ENCODE data around the gene ENOSF1.

The ENOSF1 gene

GRCh38 chr18:671405-671804 is 41.0 kb downstream of the ENOSF1 start:
- TF ChIP-seq, protein P1, sequence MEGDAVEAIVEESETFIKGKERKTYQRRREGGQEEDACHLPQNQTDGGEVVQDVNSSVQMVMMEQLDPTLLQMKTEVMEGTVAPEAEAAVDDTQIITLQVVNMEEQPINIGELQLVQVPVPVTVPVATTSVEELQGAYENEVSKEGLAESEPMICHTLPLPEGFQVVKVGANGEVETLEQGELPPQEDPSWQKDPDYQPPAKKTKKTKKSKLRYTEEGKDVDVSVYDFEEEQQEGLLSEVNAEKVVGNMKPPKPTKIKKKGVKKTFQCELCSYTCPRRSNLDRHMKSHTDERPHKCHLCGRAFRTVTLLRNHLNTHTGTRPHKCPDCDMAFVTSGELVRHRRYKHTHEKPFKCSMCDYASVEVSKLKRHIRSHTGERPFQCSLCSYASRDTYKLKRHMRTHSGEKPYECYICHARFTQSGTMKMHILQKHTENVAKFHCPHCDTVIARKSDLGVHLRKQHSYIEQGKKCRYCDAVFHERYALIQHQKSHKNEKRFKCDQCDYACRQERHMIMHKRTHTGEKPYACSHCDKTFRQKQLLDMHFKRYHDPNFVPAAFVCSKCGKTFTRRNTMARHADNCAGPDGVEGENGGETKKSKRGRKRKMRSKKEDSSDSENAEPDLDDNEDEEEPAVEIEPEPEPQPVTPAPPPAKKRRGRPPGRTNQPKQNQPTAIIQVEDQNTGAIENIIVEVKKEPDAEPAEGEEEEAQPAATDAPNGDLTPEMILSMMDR (conservative IDR thresholded peaks at IDR 0.05; ENCODE audit: control insufficient read depth, insufficient read depth, low read depth, low read length) = no peak
- no peak for DNase-seq (ENCODE audit: low read depth)
- H3K4me3 ChIP-seq (ENCODE audit: control insufficient read depth, low read depth, low read length) = no peak overlapping the region

DNA sequence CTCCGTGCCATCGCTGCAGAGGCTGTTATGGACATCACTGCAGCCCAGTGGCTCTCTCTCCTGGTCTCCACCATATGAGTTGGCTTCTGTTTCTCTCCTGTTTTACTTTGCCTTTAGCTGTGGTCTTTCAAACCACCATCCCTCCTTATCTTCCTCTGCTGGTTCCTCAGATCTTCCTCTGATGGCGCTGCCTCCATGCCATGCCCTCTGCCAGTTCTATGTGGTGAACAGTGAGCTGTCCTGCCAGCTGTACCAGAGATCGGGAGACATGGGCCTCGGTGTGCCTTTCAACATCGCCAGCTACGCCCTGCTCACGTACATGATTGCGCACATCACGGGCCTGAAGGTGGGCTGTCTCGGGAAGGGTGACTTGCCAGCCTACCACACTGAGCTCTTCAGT is 41.9 kb downstream of the ENOSF1 start:
- H3K4me3 ChIP-seq (ENCODE audit: control insufficient read depth, low read depth, low read length) = no peak overlapping the region
- DNase-seq (ENCODE audit: low read depth) = no peak
- TF ChIP-seq, protein P1 (conservative IDR thresholded peaks at IDR 0.05; ENCODE audit: control insufficient read depth, insufficient read depth, low read depth, low read length) = no peak

GRCh38 chr18:669077-669476 is 43.4 kb downstream of the ENOSF1 start:
- no peak overlapping the region for H3K4me3 ChIP-seq (ENCODE audit: control insufficient read depth, low read depth, low read length)
- DNase-seq (ENCODE audit: low read depth) = no peak
- TF ChIP-seq, protein P1 (conservative IDR thresholded peaks at IDR 0.05; ENCODE audit: control insufficient read depth, insufficient read depth, low read depth, low read length) = no peak

DNA sequence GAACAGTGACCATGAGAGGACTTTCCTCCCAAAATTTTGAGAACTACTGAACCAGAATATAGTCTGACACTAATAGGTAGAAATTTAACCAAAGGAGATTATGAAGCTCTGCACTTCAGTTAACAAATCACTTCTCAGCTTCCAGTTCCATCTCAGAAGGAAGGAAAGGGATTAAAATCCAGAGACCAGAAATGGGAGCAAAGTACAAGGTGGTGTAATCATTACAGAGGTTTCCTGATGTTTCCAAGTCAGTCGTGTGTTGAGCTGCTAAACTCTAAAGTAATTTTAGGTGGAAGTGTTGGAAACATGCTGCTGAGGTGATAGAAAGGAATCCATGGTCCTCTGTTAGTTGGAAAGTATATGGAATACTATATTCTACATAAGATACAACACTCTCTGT is 44.2 kb downstream of the ENOSF1 start:
- no peak overlapping the region for H3K4me3 ChIP-seq (ENCODE audit: control insufficient read depth, low read depth, low read length)
- DNase-seq (ENCODE audit: low read depth) = no peak
- TF ChIP-seq, protein P1 (conservative IDR thresholded peaks at IDR 0.05; ENCODE audit: control insufficient read depth, insufficient read depth, low read depth, low read length) = no peak

DNA sequence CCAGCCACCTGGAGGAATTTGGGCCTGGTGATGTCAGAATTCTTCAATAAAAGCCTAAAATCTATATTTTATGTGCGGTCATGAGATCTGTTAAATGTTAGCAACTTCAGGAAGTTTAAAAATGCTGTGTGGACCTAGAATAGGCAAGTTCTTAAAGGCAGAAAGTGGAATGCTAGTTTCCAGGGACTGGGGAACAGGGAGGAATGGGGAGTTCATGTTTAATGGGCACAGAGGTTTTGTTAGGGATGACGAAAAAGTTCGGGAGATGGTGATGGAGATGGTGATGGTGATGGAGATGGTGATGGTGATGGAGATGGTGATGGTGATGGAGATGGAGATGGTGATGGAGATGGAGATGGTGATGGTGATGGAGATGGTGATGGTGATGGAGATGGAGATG is 45.8 kb downstream of the ENOSF1 start:
- no peak overlapping the region for H3K4me3 ChIP-seq (ENCODE audit: control insufficient read depth, low read depth, low read length)
- DNase-seq (ENCODE audit: low read depth) = no peak
- TF ChIP-seq, protein P1 (conservative IDR thresholded peaks at IDR 0.05; ENCODE audit: control insufficient read depth, insufficient read depth, low read depth, low read length) = no peak

DNA sequence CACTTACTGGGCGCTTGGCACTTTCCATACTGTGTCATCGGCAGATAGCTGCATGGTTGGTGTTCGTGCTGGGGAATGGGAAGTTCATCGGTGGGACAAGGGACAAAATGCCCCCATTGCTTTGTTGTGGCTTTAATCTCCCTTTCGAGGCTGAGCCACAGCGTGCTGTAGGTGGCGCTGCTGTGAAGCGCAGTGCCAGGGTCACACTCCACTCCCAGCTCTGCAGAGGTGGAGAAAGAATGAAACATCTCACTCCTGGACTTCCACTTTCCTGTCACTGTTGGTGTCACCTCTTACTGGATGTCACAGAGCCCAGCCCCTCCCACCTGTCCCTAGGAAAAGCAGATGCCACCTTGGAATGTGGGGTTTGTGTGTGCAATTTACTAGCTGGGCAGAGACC is 46.3 kb downstream of the ENOSF1 start:
- TF ChIP-seq, protein P1 (conservative IDR thresholded peaks at IDR 0.05; ENCODE audit: control insufficient read depth, insufficient read depth, low read depth, low read length) = peak; percentile 20
- DNase-seq (ENCODE audit: low read depth) = no peak
- H3K4me3 ChIP-seq (ENCODE audit: control insufficient read depth, low read depth, low read length) = no peak overlapping the region

- TF ChIP-seq, protein P1 (conservative IDR thresholded peaks at IDR 0.05; ENCODE audit: control insufficient read depth, insufficient read depth, low read depth, low read length) = no peak
- no peak overlapping the region for H3K4me3 ChIP-seq (ENCODE audit: control insufficient read depth, low read depth, low read length)
Measured at GRCh38 chr18:662197-662596, 50.2 kb downstream of the ENOSF1 start.

More at GRCh38 chr18:662197-662596, 50.2 kb downstream of the ENOSF1 start:
- no peak for DNase-seq (ENCODE audit: low read depth)

Data from fibroblast of mammary gland (primary cell).